Stimulated activated naive CD8-positive, alpha-beta T cell treated with anti-CD3 and anti-CD28 coated beads, Interleukin-15, Interleukin-2, amounts not matched to agents 100 U/mL and 50 U/mL, for 24 hours (primary cell): ENCODE data around the gene IFRD1.

Experiments used
- ATAC-seq: fragments of 150-1000 bp; cut with Tn5 transposase; one replicate; pipeline ENCODE4 v1.10.0; 2021
- DNase-seq: peaks from one replicate; pipeline ENCODE4 v3.0.0; 2021

The IFRD1 gene

DNA sequence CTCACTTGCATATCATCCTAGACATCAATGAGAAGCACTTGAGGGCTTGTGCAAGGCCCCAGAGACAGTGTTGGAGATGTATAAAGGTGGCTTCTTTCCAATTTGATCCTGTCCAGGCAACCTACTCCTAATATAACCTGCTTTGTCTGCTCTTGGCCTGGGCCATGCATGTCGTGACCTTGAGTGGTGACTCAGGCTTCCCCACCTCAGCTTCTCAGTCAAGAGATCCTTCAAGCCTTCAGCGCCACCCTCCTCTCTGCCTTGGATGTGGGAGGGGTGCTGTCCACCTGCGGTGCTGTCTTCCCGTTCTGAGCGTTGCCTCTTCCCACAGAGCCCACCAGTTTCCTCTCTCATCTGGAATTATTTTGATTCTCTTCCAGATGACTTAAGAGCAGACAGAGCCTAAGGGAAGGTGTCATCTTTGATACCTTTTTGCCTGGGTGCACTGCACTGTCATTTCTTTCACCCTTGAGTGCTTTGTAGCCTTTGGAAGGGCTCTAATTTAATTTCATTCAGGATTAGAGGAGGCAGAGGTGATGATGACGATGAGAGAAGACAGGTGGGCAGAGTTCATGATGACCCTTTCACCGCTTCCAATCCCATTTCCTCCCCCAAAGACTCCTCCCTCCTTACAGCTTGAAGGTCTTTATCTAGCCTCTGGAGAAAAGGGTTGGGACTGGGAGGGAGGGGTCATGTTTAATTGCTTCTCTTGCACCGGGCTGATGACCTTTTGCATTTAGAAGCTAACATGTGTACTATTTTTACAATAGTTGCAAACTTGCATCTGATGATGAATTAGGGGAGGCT is 37.4 kb downstream of the IFRD1 start:
- peak; percentile 59 for ATAC-seq

DNA sequence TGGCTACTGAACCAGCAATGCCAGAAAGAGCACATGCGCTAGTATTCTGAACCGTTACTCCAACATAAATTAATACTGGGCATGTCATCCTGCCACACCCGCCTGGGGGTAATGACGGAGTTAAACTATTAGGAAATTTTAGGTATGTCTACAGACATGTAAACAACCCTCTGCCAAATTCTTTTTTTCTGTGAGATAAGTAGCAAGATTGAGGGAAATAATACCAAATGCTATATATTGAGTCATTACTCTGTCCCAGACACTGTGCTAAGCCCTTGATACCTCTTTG is 37.9 kb downstream of the IFRD1 start:
- ATAC-seq, result no peak
- DNase-seq, result no peak

More for the DNA sequence above, 37.4 kb downstream of the IFRD1 start:
- DNase-seq, result no peak

- ATAC-seq (no peak), DNase-seq (no peak)
Observed at GRCh38 chr7:112492186-112492585, 41.9 kb downstream of the IFRD1 start.

DNA sequence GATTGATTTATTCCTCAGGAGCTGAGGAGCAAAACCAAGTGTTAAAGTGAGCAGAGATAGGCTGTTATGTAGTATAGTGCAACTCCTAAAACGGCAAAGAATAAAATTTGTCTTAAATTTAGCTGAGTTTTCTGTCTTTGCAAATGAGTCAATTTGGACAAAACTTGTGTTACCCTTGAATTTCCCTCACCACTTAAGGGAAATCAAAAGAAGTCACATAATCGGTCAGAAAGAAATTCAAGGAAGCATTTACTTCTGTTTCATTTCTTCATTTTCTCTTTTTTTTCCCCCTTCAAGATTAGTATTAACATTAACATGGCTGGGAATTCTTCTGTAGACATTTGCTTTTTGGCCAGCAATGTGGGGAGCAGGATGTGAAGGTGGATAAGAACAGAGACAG is 44.4 kb downstream of the IFRD1 start:
- ATAC-seq, result no peak
- DNase-seq, result no peak

GRCh38 chr7:112495156-112495788 is 45.0 kb downstream of the IFRD1 start:
- ATAC-seq, result no peak
- no peak for DNase-seq

DNA sequence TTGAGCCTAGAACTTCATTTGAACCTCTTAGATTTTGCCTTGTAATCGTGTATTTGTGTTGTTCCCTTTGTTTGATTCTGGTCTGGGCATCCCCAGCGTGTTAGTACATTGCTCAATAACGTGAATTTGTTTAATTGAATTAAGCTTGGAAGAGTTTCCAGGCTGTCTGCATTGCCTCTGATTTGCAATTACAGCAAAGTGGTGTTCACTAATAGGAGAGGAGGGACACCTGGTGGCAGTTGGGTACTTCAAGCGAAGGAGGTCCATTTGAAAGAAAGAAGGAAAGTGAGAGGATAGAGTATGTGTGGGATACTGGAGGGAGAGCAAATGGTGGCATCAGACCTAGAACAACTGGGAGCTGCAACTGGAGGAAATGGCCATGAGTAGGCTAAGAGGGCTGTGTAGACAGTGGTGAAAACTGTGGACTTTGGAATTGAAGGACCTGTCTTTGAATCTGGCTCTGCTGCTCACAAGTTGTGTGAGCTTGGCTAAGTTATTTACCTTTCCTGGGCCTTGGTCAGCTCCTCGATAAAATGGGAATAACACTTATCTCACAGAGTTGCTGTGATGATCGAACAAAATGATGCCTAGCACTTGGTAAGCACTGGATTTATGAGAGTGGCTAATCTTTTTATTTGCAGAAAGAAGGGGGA is 45.7 kb downstream of the IFRD1 start:
- ATAC-seq, result no peak
- DNase-seq, result peak; percentile 26

- DNase-seq (no peak), ATAC-seq (no peak)
Observed at GRCh38 chr7:112497481-112497880, 47.2 kb downstream of the IFRD1 start.

GRCh38 chr7:112500619-112501018 is 50.4 kb downstream of the IFRD1 start:
- ATAC-seq, result no peak
- no peak for DNase-seq

GRCh38 chr7:112501801-112502503 is 51.7 kb downstream of the IFRD1 start:
- ATAC-seq (no peak), DNase-seq (no peak)

- ATAC-seq (no peak), DNase-seq (no peak)
Observed at GRCh38 chr7:112502700-112503099, 52.4 kb downstream of the IFRD1 start.

- no peak for DNase-seq
- no peak for ATAC-seq
Observed at GRCh38 chr7:112503361-112503972, 53.2 kb downstream of the IFRD1 start.

GRCh38 chr7:112504093-112504695 is 53.9 kb downstream of the IFRD1 start:
- ATAC-seq, result no peak
- no peak for DNase-seq

- DNase-seq, result no peak
- ATAC-seq, result no peak
Observed at GRCh38 chr7:112505495-112505894, 55.2 kb downstream of the IFRD1 start.

DNA sequence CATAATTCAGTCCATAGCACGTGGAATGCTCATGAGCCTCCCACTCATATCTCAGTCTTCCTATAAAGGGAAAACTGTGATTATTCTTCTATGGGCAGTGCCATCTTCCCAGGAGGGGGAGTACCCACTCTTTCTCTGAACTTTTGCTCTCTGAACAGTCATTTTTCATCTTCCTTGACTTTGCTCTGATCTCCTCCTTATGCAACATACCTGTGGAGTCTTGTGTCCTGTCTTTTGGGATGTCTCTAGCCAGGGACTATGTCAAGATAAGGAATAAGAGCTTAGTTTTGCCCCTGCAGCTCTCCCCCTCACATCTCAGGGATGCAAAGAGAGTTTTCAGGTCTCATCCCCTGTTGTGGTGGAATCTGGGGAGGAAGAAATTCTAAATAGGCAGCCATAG is 58.1 kb downstream of the IFRD1 start:
- ATAC-seq (no peak), DNase-seq (no peak)

DNA sequence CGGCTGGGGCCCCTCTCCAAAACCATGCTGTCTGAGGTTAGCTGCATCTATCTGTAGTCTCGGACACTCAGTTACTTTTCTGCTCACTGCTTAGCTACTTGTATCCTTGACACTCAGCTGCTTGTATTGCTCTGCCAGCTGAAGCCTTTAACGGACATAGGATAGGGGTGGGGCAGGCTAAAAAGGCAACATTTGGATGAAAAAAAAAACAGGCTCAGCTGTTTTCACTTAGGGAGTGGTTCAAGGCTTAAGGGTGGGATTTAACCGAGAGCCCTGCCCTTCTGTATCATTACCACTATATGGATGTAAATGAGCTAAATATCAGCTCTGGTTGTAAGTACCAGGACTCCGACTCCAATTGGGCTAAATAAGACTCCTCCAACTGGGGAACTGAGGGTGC is 59.1 kb downstream of the IFRD1 start:
- no peak for DNase-seq
- ATAC-seq, result no peak

- DNase-seq (peak; percentile 12), ATAC-seq (peak; percentile 83)
Observed at GRCh38 chr7:112510001-112510742, 59.9 kb downstream of the IFRD1 start.

GRCh38 chr7:112510743-112511110 is 60.5 kb downstream of the IFRD1 start:
- DNase-seq, result no peak
- ATAC-seq, result no peak

- DNase-seq (no peak), ATAC-seq (no peak)
Observed at GRCh38 chr7:112511451-112512202, 61.4 kb downstream of the IFRD1 start.

- ATAC-seq (no peak), DNase-seq (no peak)
Observed at GRCh38 chr7:112512451-112513210, 62.4 kb downstream of the IFRD1 start.

GRCh38 chr7:112515989-112516388 is 65.7 kb downstream of the IFRD1 start:
- no peak for ATAC-seq
- DNase-seq, result no peak
